DOHH2 (cell line): ENCODE results near the gene EPG5.

ENCODE experiments used
- H3F3A ChIP-seq: fragments of 200-600 bp; sonication (generic), shearing (Covaris generic); 2 replicates; pipeline ENCODE4 v1.6.0; 2016; ENCODE audit warnings: antibody characterized with exemption, mild to moderate bottlenecking; ENCODE audit not compliant: control insufficient read depth, insufficient read depth
- H3K27ac ChIP-seq: fragments of 200-600 bp; sonication (generic); 2 replicates; pipeline ENCODE4 v1.5.1; 2014; ENCODE audit warnings: low read depth, mild to moderate bottlenecking, low read length, moderate library complexity
- H3K27me3 ChIP-seq: fragments of 200-600 bp; sonication (generic); 2 replicates; pipeline ENCODE4 v1.6.1; 2014; ENCODE audit warnings: mild to moderate bottlenecking, low read length, mixed read lengths; ENCODE audit not compliant: control insufficient read depth
- H3K36me3 ChIP-seq: fragments of 200-600 bp; sonication (generic); 2 replicates; pipeline ENCODE4 v1.6.1; 2014; ENCODE audit warnings: mild to moderate bottlenecking, low read length, moderate library complexity, mixed read lengths; ENCODE audit not compliant: control insufficient read depth
- H3K4me1 ChIP-seq: fragments of 200-600 bp; sonication (generic); 2 replicates; pipeline ENCODE4 v1.6.1; 2014; ENCODE audit warnings: mild to moderate bottlenecking, low read length, mixed read lengths; ENCODE audit not compliant: control insufficient read depth
- H3K4me2 ChIP-seq: fragments of 200-600 bp; sonication (generic); 2 replicates; pipeline ENCODE4 v1.6.0; 2014; ENCODE audit warnings: mild to moderate bottlenecking, low read length, moderate library complexity
- H3K4me3 ChIP-seq: fragments of 200-600 bp; sonication (generic); 2 replicates; pipeline ENCODE4 v1.5.1; 2014; ENCODE audit warnings: mild to moderate bottlenecking, low read length, mixed read lengths
- H3K79me2 ChIP-seq: fragments of 200-600 bp; sonication (generic); 2 replicates; pipeline ENCODE4 v1.6.1; 2014; ENCODE audit warnings: mild to moderate bottlenecking, low read length, mixed read lengths; ENCODE audit not compliant: control insufficient read depth
- H3K9me2 ChIP-seq: fragments of 200-600 bp; sonication (generic); replicated peaks from 2 replicates; pipeline ENCODE4 v1.6.1; 2014; ENCODE audit warnings: mild to moderate bottlenecking, low read length, mixed read lengths; ENCODE audit not compliant: control insufficient read depth
- H3K9me3 ChIP-seq: fragments of 200-600 bp; sonication (generic); 2 replicates; pipeline ENCODE4 v1.6.1; 2014; ENCODE audit warnings: antibody characterized with exemption, low read length, mixed read lengths; ENCODE audit not compliant: control insufficient read depth, insufficient read depth
- H4K20me1 ChIP-seq: fragments of 200-600 bp; sonication (generic); 2 replicates; pipeline ENCODE4 v1.6.0; 2014; ENCODE audit warnings: low read depth, mild to moderate bottlenecking, antibody characterized with exemption, low read length, moderate library complexity; ENCODE audit not compliant: control insufficient read depth, insufficient read depth
- EZH2phosphoT487 ChIP-seq: fragments of 200-600 bp; sonication (generic); IDR thresholded peaks from 2 replicates; pipeline ENCODE4 v1.6.1; 2017; ENCODE audit warnings: borderline replicate concordance, mild to moderate bottlenecking, antibody characterized with exemption, low read length, moderate library complexity, mixed read lengths
- TF ChIP-seq, protein P1 (sequence below): fragments of 200-600 bp; sonication (generic); IDR thresholded peaks from one replicate; pipeline ENCODE4 v1.5.1; 2014; ENCODE audit warnings: antibody characterized with exemption, mild to moderate bottlenecking, low read depth, low read length; ENCODE audit not compliant: poor library complexity, severe bottlenecking

EPG5 gene

GRCh38 chr18:45880876-45881558 is 86.1 kb downstream of the EPG5 start:
- no peaks in the 10 kb centered on the region for H3K79me2 ChIP-seq
- H3K4me2 ChIP-seq = no peak overlapping the region
- peaks cover 39% of the 10 kb centered on the region for H3K36me3 ChIP-seq
- no peaks in the 10 kb centered on the region for H3F3A ChIP-seq
- H3K4me1 ChIP-seq = no peaks in the 10 kb centered on the region
- TF ChIP-seq, protein P1, sequence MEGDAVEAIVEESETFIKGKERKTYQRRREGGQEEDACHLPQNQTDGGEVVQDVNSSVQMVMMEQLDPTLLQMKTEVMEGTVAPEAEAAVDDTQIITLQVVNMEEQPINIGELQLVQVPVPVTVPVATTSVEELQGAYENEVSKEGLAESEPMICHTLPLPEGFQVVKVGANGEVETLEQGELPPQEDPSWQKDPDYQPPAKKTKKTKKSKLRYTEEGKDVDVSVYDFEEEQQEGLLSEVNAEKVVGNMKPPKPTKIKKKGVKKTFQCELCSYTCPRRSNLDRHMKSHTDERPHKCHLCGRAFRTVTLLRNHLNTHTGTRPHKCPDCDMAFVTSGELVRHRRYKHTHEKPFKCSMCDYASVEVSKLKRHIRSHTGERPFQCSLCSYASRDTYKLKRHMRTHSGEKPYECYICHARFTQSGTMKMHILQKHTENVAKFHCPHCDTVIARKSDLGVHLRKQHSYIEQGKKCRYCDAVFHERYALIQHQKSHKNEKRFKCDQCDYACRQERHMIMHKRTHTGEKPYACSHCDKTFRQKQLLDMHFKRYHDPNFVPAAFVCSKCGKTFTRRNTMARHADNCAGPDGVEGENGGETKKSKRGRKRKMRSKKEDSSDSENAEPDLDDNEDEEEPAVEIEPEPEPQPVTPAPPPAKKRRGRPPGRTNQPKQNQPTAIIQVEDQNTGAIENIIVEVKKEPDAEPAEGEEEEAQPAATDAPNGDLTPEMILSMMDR = no peak
- TF ChIP-seq EZH2phosphoT487 = no peak
- no peaks in the 10 kb centered on the region for H3K9me2 ChIP-seq
- H3K27me3 ChIP-seq = no peaks in the 10 kb centered on the region
- H4K20me1 ChIP-seq = no peaks in the 10 kb centered on the region
- no peaks in the 10 kb centered on the region for H3K9me3 ChIP-seq
- no peak overlapping the region for H3K4me3 ChIP-seq
- H3K27ac ChIP-seq = no peak overlapping the region

DNA sequence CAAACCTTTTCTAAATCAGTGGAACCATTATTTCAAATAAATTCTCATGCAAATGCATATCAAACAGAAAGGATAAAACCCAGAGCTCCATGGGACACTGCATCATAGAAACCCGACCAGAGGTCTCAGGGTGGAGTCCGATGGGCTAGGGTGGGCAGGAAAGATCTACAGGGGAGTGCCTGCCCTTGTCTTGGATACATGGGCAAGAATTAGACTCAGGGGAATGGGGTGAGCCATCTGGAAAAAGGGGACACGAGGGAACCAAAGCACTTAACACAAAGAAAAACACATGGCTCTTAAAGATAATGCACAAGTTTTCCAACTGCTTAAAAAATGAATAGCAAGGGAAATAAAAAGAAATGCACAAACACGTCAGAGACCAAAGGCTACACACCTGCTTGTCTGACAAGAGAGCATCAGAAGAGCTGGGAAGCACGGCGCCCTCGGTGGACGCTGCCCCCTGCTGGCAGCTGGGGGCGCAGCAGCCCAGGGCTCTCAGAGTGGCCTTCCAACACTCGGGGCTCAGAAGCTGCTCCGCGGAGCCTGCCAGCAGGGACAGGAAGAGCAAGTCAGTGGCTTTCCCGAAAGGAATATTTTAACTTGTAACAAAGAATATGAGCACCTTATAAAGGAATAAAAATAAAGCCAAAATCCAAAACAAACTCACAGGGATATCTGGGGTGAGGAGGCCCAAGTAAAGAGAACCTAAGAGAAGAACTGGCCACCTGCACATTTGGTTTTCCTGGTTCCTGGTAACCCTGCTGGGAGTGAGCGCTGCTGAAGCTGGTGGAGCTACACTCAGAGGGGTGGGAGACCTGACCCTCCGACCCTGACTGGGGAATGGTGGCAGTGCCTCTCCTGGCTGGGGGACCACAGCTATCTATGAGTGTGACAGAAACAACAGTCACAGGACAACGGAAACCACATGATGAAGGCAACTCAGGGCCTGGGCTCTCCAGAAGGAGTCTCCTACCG is 87.2 kb downstream of the EPG5 start:
- H3K9me2 ChIP-seq = no peaks in the 10 kb centered on the region
- no peaks in the 10 kb centered on the region for H3K9me3 ChIP-seq
- H4K20me1 ChIP-seq = no peaks in the 10 kb centered on the region
- no peak overlapping the region for H3K4me2 ChIP-seq
- TF ChIP-seq, protein P1 = peak; percentile 98
- TF ChIP-seq EZH2phosphoT487 = no peak
- H3K27me3 ChIP-seq = no peaks in the 10 kb centered on the region
- H3K4me3 ChIP-seq = no peak overlapping the region
- no peaks in the 10 kb centered on the region for H3K79me2 ChIP-seq
- H3K36me3 ChIP-seq = peaks cover 43% of the 10 kb centered on the region
- H3F3A ChIP-seq = no peaks in the 10 kb centered on the region
- H3K27ac ChIP-seq = no peak overlapping the region
- peaks cover 2% of the 10 kb centered on the region for H3K4me1 ChIP-seq

GRCh38 chr18:45877403-45877802 is 89.7 kb downstream of the EPG5 start:
- H3K4me2 ChIP-seq = no peak overlapping the region
- no peaks in the 10 kb centered on the region for H4K20me1 ChIP-seq
- no peaks in the 10 kb centered on the region for H3K27me3 ChIP-seq
- H3K9me3 ChIP-seq = no peaks in the 10 kb centered on the region
- H3K4me3 ChIP-seq = no peak overlapping the region
- TF ChIP-seq, protein P1 = no peak
- no peak for TF ChIP-seq EZH2phosphoT487
- peaks cover 8% of the 10 kb centered on the region for H3K4me1 ChIP-seq
- H3K27ac ChIP-seq = no peak overlapping the region
- H3K9me2 ChIP-seq = no peaks in the 10 kb centered on the region
- no peaks in the 10 kb centered on the region for H3K79me2 ChIP-seq
- H3K36me3 ChIP-seq = peaks cover 48% of the 10 kb centered on the region
- no peaks in the 10 kb centered on the region for H3F3A ChIP-seq
